Measurements from ENCODE around the gene R3HDM2. TPM values are rescaled to one million over a fixed set of nuclear protein-coding genes. Genes with fewer than 3 reads are reported as not detected.

The R3HDM2 gene
- total and polyA plus RNA-seq, 4 donors = 11.3 to 75.4 (median 39.2) TPM

GRCh38 chr12:57211791-57212700 is 218.8 kb downstream of the R3HDM2 start:
- H3K27ac ChIP-seq (ENCODE audit: low read depth in 1 of 2, low read length in 2 of 2) = no peak overlapping the region

DNA sequence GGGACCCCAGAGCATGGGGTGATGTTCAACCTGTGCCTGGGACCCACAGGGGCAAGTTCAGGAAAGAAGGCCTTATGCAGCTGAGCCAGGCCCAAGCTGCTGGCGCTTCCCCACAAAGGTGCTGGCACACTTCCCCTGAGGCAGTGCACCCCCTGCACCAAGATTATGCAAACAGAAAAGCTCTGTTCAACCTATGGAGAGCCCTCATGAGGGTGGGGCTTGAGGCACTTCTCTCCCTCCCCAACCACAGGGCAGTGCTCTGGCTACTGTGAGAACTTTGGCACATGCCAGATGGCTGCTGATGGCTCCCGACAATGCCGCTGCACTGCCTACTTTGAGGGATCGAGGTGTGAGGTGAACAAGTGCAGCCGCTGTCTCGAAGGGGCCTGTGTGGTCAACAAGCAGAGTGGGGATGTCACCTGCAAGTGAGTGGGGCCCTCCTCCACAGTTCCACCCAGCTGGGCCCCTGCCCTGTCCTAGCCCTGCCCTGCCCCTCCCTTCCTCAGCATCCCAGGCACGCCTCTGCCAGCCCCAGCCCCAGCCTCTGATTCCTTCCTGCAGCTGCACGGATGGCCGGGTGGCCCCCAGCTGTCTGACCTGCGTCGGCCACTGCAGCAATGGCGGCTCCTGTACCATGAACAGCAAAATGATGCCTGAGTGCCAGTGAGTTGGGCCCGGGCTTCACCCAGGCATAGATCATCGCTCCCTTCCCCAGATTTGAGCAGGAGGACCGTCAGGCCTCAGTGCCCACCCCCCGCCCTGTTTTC is 219.7 kb downstream of the R3HDM2 start:
- no peaks in the 10 kb centered on the region for H3K27me3 ChIP-seq (ENCODE audit: control insufficient read depth in 1 of 2, insufficient read depth in 2 of 2, low read length in 1 of 2)
- no peaks in the 10 kb centered on the region for H3K4me1 ChIP-seq (ENCODE audit: control insufficient read depth in 1 of 2, insufficient read depth in 2 of 2, low read length in 2 of 2)

More at GRCh38 chr12:57211791-57212700, 218.8 kb downstream of the R3HDM2 start:
- no peaks in the 10 kb centered on the region for H3K36me3 ChIP-seq (ENCODE audit: control insufficient read depth in 1 of 2, insufficient read depth in 2 of 2, low read length in 1 of 2)
- no peak overlapping the region for H3K4me3 ChIP-seq (ENCODE audit: low read length in 2 of 2)
- H3K9me3 ChIP-seq (ENCODE audit: control insufficient read depth, low read length) = no peaks in the 10 kb centered on the region
- H3K4me1 ChIP-seq (ENCODE audit: control insufficient read depth in 1 of 2, insufficient read depth in 2 of 2, low read length in 2 of 2) = no peaks in the 10 kb centered on the region
- no peaks in the 10 kb centered on the region for H3K27me3 ChIP-seq (ENCODE audit: control insufficient read depth in 1 of 2, insufficient read depth in 2 of 2, low read length in 1 of 2)
- DNase-seq (no peak), ATAC-seq (ENCODE audit: low FRiP score) (no peak)
- WGBS, 2 donors = 67 to 71% methylated on average over 26 to 27 of the region's 27 CpGs
- intact Hi-C loops (cut with DNase I) = no loop called here

DNA sequence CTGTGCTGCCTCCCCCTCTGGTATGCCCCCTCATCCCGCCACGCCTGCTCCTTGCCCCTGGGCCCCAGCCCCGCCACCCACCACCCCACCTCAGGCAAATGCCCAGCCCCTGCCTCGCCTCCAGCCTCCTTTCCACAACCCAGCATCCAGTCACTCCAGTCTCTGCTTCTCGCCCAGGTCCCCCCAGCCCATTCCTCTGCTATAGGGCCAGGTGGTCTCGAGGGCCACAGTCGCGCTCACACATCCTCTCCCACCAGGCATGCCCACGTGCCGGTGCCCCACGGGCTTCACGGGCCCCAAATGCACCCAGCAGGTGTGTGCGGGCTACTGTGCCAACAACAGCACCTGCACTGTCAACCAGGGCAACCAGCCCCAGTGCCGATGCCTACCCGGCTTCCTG is 220.4 kb downstream of the R3HDM2 start:
- no peak overlapping the region for H3K27ac ChIP-seq (ENCODE audit: low read depth in 1 of 2, low read length in 2 of 2)
- no peaks in the 10 kb centered on the region for H3K9me3 ChIP-seq (ENCODE audit: control insufficient read depth, low read length)
- no peak for DNase-seq
- no peak overlapping the region for H3K4me3 ChIP-seq (ENCODE audit: low read length in 2 of 2)
- no peak for ATAC-seq (ENCODE audit: low FRiP score)
- intact Hi-C loops (cut with DNase I) = no loop called here
- WGBS, 2 donors = 89 to 91% methylated on average over 15 of the region's 15 CpGs
- peaks cover 0 to 3% of the 10 kb centered on the region in 2 donors for H3K36me3 ChIP-seq (ENCODE audit: control insufficient read depth in 1 of 2, insufficient read depth in 2 of 2, low read length in 1 of 2)
- H3K4me1 ChIP-seq (ENCODE audit: control insufficient read depth in 1 of 2, insufficient read depth in 2 of 2, low read length in 2 of 2) = no peaks in the 10 kb centered on the region
- H3K27me3 ChIP-seq (ENCODE audit: control insufficient read depth in 1 of 2, insufficient read depth in 2 of 2, low read length in 1 of 2) = no peaks in the 10 kb centered on the region

More for the DNA sequence above, 219.7 kb downstream of the R3HDM2 start:
- H3K36me3 ChIP-seq (ENCODE audit: control insufficient read depth in 1 of 2, insufficient read depth in 2 of 2, low read length in 1 of 2) = peaks cover 0 to 3% of the 10 kb centered on the region in 2 donors
- no peak for ATAC-seq (ENCODE audit: low FRiP score)
- no peak overlapping the region for H3K4me3 ChIP-seq (ENCODE audit: low read length in 2 of 2)
- H3K27ac ChIP-seq (ENCODE audit: low read depth in 1 of 2, low read length in 2 of 2) = no peak overlapping the region
- H3K9me3 ChIP-seq (ENCODE audit: control insufficient read depth, low read length) = no peaks in the 10 kb centered on the region
- DNase-seq = no peak
- intact Hi-C loops (cut with DNase I) = no loop called here
- WGBS, 2 donors = 81 to 82% methylated on average over 16 of the region's 16 CpGs

GRCh38 chr12:57209916-57210315 is 220.9 kb downstream of the R3HDM2 start:
- no peak overlapping the region for H3K4me3 ChIP-seq (ENCODE audit: low read length in 2 of 2)
- no peak overlapping the region for H3K27ac ChIP-seq (ENCODE audit: low read depth in 1 of 2, low read length in 2 of 2)
- WGBS, 2 donors = 84 to 85% methylated on average over 8 of the region's 8 CpGs
- no peak for DNase-seq
- no peak for ATAC-seq (ENCODE audit: low FRiP score)
- H3K4me1 ChIP-seq (ENCODE audit: control insufficient read depth in 1 of 2, insufficient read depth in 2 of 2, low read length in 2 of 2) = no peaks in the 10 kb centered on the region
- H3K36me3 ChIP-seq (ENCODE audit: control insufficient read depth in 1 of 2, insufficient read depth in 2 of 2, low read length in 1 of 2) = peaks cover 0 to 3% of the 10 kb centered on the region in 2 donors
- no peaks in the 10 kb centered on the region for H3K9me3 ChIP-seq (ENCODE audit: control insufficient read depth, low read length)
- no peaks in the 10 kb centered on the region for H3K27me3 ChIP-seq (ENCODE audit: control insufficient read depth in 1 of 2, insufficient read depth in 2 of 2, low read length in 1 of 2)
- intact Hi-C loops (cut with DNase I) = no loop called here

DNA sequence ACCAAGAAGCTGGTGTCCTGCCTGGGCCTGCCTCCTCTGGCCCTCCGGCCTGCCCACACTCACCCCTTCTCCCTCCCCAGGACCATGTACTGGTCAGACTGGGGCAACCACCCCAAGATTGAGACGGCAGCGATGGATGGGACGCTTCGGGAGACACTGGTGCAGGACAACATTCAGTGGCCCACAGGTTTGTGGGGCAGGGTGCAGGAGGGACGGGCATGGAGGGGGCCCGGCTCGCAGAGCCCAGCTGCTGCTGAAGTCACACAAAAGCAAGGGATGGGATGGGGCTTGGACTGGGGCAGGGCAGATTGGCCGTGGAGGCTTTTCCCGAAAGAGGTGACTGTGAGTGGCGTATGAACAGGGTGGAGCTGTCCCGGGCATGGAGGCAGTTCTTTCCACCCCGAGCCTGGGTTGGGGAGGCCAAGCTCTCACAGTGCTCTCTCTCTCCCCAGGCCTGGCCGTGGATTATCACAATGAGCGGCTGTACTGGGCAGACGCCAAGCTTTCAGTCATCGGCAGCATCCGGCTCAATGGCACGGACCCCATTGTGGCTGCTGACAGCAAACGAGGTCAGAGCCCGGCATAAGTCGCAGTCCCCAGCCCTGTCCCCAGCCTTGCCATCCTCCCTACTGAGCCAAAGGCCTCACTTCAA is 222.1 kb downstream of the R3HDM2 start:
- H3K9me3 ChIP-seq (ENCODE audit: control insufficient read depth, low read length) = no peaks in the 10 kb centered on the region
- peak in 1 of 2 donors; percentile 79 for DNase-seq
- no peak overlapping the region for H3K4me3 ChIP-seq (ENCODE audit: low read length in 2 of 2)
- no peaks in the 10 kb centered on the region for H3K4me1 ChIP-seq (ENCODE audit: control insufficient read depth in 1 of 2, insufficient read depth in 2 of 2, low read length in 2 of 2)
- no peak overlapping the region for H3K27ac ChIP-seq (ENCODE audit: low read depth in 1 of 2, low read length in 2 of 2)
- ATAC-seq (ENCODE audit: low FRiP score) = no peak
- intact Hi-C loops (cut with DNase I) = no loop called here
- H3K36me3 ChIP-seq (ENCODE audit: control insufficient read depth in 1 of 2, insufficient read depth in 2 of 2, low read length in 1 of 2) = peaks cover 0 to 3% of the 10 kb centered on the region in 2 donors
- no peaks in the 10 kb centered on the region for H3K27me3 ChIP-seq (ENCODE audit: control insufficient read depth in 1 of 2, insufficient read depth in 2 of 2, low read length in 1 of 2)
- WGBS, 2 donors = 40 to 44% methylated on average over 20 to 22 of the region's 22 CpGs

DNA sequence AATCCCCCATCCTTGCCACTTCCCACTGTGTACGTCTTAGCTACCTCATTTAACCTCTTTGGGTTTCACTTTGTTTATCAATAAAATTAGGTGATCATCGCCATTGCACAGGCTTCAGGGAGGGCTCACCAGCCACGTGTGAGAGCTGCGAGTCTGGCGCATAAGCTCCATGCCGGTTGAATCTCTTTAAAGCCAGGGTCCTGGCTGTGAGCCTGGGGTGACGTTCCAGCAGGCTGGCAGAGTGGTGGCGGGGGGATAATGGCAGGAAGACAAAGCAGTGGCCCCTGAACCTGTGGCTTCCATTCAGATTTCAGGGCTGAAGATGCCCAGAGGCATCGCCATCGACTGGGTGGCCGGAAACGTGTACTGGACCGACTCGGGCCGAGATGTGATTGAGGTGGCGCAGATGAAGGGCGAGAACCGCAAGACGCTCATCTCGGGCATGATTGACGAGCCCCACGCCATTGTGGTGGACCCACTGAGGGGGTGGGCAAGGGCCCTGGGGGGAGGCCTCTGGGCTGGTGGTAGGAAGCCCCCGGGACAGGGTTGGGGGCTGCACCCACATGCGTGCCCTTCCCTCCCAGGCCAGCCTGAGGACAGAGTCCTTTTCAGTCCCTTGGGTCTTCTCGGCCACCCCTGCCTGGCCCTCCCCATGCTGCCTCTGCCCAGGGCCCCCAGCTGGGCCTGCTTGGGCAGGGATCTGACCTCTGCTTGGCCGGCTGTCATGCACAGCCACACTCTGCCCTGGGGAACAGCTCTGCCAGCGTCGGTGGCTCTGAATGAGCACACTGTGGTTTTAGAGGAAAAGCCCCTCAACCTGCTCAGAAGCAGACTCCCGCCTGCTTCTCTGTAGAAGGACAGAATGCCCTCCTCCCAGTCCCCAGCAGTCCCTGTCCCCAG is 222.9 kb downstream of the R3HDM2 start:
- Histone ChIP-seq H3K4me3 (ENCODE audit: low read length in 2 of 2) (no peak overlapping the region), H3K9me3 (ENCODE audit: control insufficient read depth, low read length) (no peaks in the 10 kb centered on the region), H3K27me3 (ENCODE audit: control insufficient read depth in 1 of 2, insufficient read depth in 2 of 2, low read length in 1 of 2) (no peaks in the 10 kb centered on the region), H3K4me1 (ENCODE audit: control insufficient read depth in 1 of 2, insufficient read depth in 2 of 2, low read length in 2 of 2) (no peaks in the 10 kb centered on the region), H3K27ac (ENCODE audit: low read depth in 1 of 2, low read length in 2 of 2) (no peak overlapping the region), H3K36me3 (ENCODE audit: control insufficient read depth in 1 of 2, insufficient read depth in 2 of 2, low read length in 1 of 2) (peaks cover 0 to 7% of the 10 kb centered on the region in 2 donors)
- intact Hi-C loops (cut with DNase I) = no loop called here
- DNase-seq = no peak
- WGBS, 2 donors = 75 to 78% methylated on average over 28 to 29 of the region's 29 CpGs
- no peak for ATAC-seq (ENCODE audit: low FRiP score)

DNA sequence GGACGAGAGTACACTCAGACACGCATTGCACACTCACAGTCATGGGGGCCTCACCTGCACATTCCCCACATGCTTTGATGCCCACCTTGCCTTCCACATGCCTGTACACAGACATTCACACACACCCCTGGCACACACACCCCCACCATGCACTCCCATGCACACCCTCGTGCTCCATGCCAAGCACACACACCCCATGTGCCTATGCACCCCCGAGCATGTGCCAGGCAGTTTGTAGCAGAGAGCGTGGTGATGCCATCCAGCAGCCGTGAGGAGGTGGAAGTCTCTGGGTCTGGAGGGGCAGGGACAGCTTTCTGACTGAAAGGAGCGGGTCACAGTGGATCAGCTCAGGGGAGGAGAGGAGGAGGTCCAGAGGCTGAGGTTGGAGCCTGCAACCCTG is 224.9 kb downstream of the R3HDM2 start:
- Histone ChIP-seq H3K9me3 (ENCODE audit: control insufficient read depth, low read length) (no peaks in the 10 kb centered on the region), H3K4me1 (ENCODE audit: control insufficient read depth in 1 of 2, insufficient read depth in 2 of 2, low read length in 2 of 2) (no peaks in the 10 kb centered on the region), H3K27me3 (ENCODE audit: control insufficient read depth in 1 of 2, insufficient read depth in 2 of 2, low read length in 1 of 2) (no peaks in the 10 kb centered on the region), H3K27ac (ENCODE audit: low read depth in 1 of 2, low read length in 2 of 2) (no peak overlapping the region), H3K4me3 (ENCODE audit: low read length in 2 of 2) (no peak overlapping the region), H3K36me3 (ENCODE audit: control insufficient read depth in 1 of 2, insufficient read depth in 2 of 2, low read length in 1 of 2) (peaks cover 4 to 11% of the 10 kb centered on the region in 2 donors)
- ATAC-seq (ENCODE audit: low FRiP score) = no peak
- 81 to 85% methylated on average over 7 of the region's 7 CpGs for WGBS, 2 donors
- no peak for DNase-seq
- intact Hi-C loops (cut with DNase I) = no loop called here

DNA sequence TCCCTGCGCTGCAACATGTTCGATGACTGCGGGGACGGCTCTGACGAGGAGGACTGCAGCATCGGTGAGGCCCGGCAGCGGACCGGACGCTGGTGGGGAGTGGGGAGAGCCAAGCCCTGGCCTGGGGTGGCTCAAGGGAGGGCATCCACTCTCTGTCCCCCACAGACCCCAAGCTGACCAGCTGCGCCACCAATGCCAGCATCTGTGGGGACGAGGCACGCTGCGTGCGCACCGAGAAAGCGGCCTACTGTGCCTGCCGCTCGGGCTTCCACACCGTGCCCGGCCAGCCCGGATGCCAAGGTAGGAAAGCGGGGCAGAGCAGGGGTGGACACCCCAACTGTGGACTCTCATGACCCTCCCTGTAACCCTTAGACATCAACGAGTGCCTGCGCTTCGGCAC is 225.7 kb downstream of the R3HDM2 start:
- DNase-seq (no peak), ATAC-seq (ENCODE audit: low FRiP score) (no peak)
- peaks cover 4 to 11% of the 10 kb centered on the region in 2 donors for H3K36me3 ChIP-seq (ENCODE audit: control insufficient read depth in 1 of 2, insufficient read depth in 2 of 2, low read length in 1 of 2)
- no peaks in the 10 kb centered on the region for H3K27me3 ChIP-seq (ENCODE audit: control insufficient read depth in 1 of 2, insufficient read depth in 2 of 2, low read length in 1 of 2)
- H3K4me1 ChIP-seq (ENCODE audit: control insufficient read depth in 1 of 2, insufficient read depth in 2 of 2, low read length in 2 of 2) = no peaks in the 10 kb centered on the region
- H3K4me3 ChIP-seq (ENCODE audit: low read length in 2 of 2) = no peak overlapping the region
- intact Hi-C loops (cut with DNase I) = no loop called here
- 92 to 93% methylated on average over 22 to 26 of the region's 26 CpGs for WGBS, 2 donors
- H3K27ac ChIP-seq (ENCODE audit: low read depth in 1 of 2, low read length in 2 of 2) = no peak overlapping the region
- no peaks in the 10 kb centered on the region for H3K9me3 ChIP-seq (ENCODE audit: control insufficient read depth, low read length)
